Naive thymus-derived CD4-positive, alpha-beta T cell (primary cell): ENCODE data around the gene MFSD6. TPM values are rescaled to one million over a fixed set of nuclear protein-coding genes. Genes with fewer than 3 reads are reported as not detected.
"Not testable (repeated sequence)": the region's sequence is repeated elsewhere in the genome, so short reads cannot be mapped to it uniquely, and the experiment has no call there.

Source experiments
- ATAC-seq: fragments of 150-1000 bp; cut with Tn5 transposase; 2 replicates; pipeline ENCODE4 v1.10.0; 2021; ENCODE audit warnings: mild to moderate bottlenecking, moderate library complexity
- CTCF ChIA-PET: fragments of 350-600 bp; sonication (Branson Sonifier 250); formaldehyde crosslinking; loops from one replicate; lab custom pipeline; 2021; ENCODE audit warnings: antibody characterized with exemption; lab: Charles Lee
- POLR2A ChIA-PET: fragments of 350-600 bp; sonication (Branson Sonifier 250); formaldehyde crosslinking; loops from one replicate; lab custom pipeline; 2021; ENCODE audit warnings: antibody characterized with exemption, inconsistent platforms; lab: Charles Lee
- DNase-seq, 9 donors: peaks; one replicate each; pipeline versions ENCODE4 v3.0.0 to v3.0.0-alpha.2; 2020 to 2022; ENCODE audit warnings: mixed read lengths in 1 of 9
- H3K27ac ChIP-seq: one replicate; pipeline ENCODE4 v1.7.0; 2013; ENCODE audit warnings: mild to moderate bottlenecking, low read depth, low read length, moderate library complexity
- H3K27me3 ChIP-seq, 2 donors: one replicate each; pipeline ENCODE4 v1.7.0; 2013; ENCODE audit warnings: low read length in 2 of 2, mild to moderate bottlenecking in 2 of 2, moderate library complexity in 2 of 2; ENCODE audit not compliant: control insufficient read depth in 2 of 2, insufficient read depth in 2 of 2
- H3K36me3 ChIP-seq, 3 experiments: 1 replicate in 2 of 3; 2 replicates in 1 of 3; pipeline ENCODE4 v1.7.0; 2013; ENCODE audit warnings: low read length in 3 of 3, mild to moderate bottlenecking in 3 of 3, moderate library complexity in 1 of 3; ENCODE audit not compliant: insufficient read depth in 3 of 3, control insufficient read depth in 2 of 3
- H3K4me1 ChIP-seq, 2 donors: one replicate each; pipeline ENCODE4 v1.7.0; 2013; ENCODE audit warnings: low read length in 2 of 2, mild to moderate bottlenecking in 2 of 2, moderate library complexity in 1 of 2; ENCODE audit not compliant: control insufficient read depth in 2 of 2, insufficient read depth in 2 of 2
- H3K4me3 ChIP-seq: 2 replicates; pipeline ENCODE4 v1.7.0; 2013; ENCODE audit warnings: mild to moderate bottlenecking, low read length
- H3K9me3 ChIP-seq, 3 experiments: 1 replicate in 2 of 3; 2 replicates in 1 of 3; pipeline ENCODE4 v1.7.0; 2013; ENCODE audit warnings: low read length in 3 of 3; ENCODE audit not compliant: control insufficient read depth in 2 of 3
- H3K27ac Mint-ChIP-seq, 9 donors: one replicate each; pipeline ENCODE4 v1.8.0; 2020 to 2022; ENCODE audit warnings: mixed read lengths in 9 of 9, mild to moderate bottlenecking in 8 of 9, moderate library complexity in 5 of 9, inconsistent platforms in 2 of 9
- H3K27me3 Mint-ChIP-seq, 5 donors: one replicate each; pipeline ENCODE4 v1.8.0; 2021 to 2022; ENCODE audit warnings: mixed read lengths in 5 of 5, mild to moderate bottlenecking in 1 of 5
- H3K36me3 Mint-ChIP-seq, 5 donors: one replicate each; pipeline ENCODE4 v1.8.0; 2020 to 2022; ENCODE audit warnings: mixed read lengths in 5 of 5, mild to moderate bottlenecking in 3 of 5, inconsistent platforms in 1 of 5
- H3K4me1 Mint-ChIP-seq, 7 donors: one replicate each; pipeline ENCODE4 v1.8.0; 2020 to 2022; ENCODE audit warnings: mixed read lengths in 7 of 7, mild to moderate bottlenecking in 3 of 7, inconsistent platforms in 1 of 7
- H3K4me3 Mint-ChIP-seq, 10 donors: one replicate each; pipeline ENCODE4 v1.8.0; 2020 to 2022; ENCODE audit warnings: mild to moderate bottlenecking in 10 of 10, mixed read lengths in 10 of 10, moderate library complexity in 6 of 10, inconsistent platforms in 2 of 10
- H3K9me3 Mint-ChIP-seq, 11 donors: one replicate each; pipeline ENCODE4 v1.8.0; 2020 to 2022; ENCODE audit warnings: mixed read lengths in 11 of 11, mild to moderate bottlenecking in 4 of 11, inconsistent platforms in 1 of 11, moderate library complexity in 1 of 11
- intact Hi-C, 2 donors: fragments of 100-400 bp; cut with micrococcal nuclease; formaldehyde crosslinking; loops; one replicate each; pipeline ENCODE4 v1.15.1; 2023
- polyA plus RNA-seq, 2 donors: library from polyadenylated mRNA; unstranded; fragments of 300-500 nt; fragmentation: Illumina TruSeq; gene quantifications; one replicate each; pipeline ENCODE4 v1.2.3, GENCODE V29; 2021
- total RNA-seq, 6 experiments: library from RNA in 5 of 6; stranded (reverse) in 5 of 6; gene quantifications; 1 replicate in 5 of 6; 2 replicates in 1 of 6; pipeline ENCODE4 v1.2.3 and lab custom pipeline; 2021 to 2026

The MFSD6 gene
- 10 to 100 TPM; 35.8 to 49.3 (median 44.7) TPM for total RNA-seq
- polyA plus RNA-seq: 10 to 100 TPM; 16.5 to 19.7 TPM
- total RNA-seq (lab: John Stamatoyannopoulos, UW): 70.3 reads per million, percentile 78 among the genes with 10 or more reads in this experiment

- peaks cover 21 to 44% (median 37%) of the 10 kb centered on the region in 7 donors for H3K4me1 Mint-ChIP-seq
- H3K9me3 ChIP-seq: no peaks in the 10 kb centered on the region
- peak within 1 kb of the TSS; percentile 76 for H3K4me3 ChIP-seq
- peaks cover 0 to 4% (median 0%) of the 10 kb centered on the region in 3 experiments for H3K36me3 ChIP-seq
- peak within 1 kb of the TSS; percentile 100 for H3K27ac ChIP-seq
- peaks cover 0 to under 1% (median 0%) of the 10 kb centered on the region in 5 donors for H3K36me3 Mint-ChIP-seq
- peaks cover 0 to 6% (median 0%) of the 10 kb centered on the region in 11 donors for H3K9me3 Mint-ChIP-seq
- DNase-seq: peak in 6 of 9 donors; percentile 60 to 88 (median 78)
- intact Hi-C loops: loop anchor here (1.0 to 5.0 kb wide), 22 partner anchors 25 to 1269 kb away; partner anchors contain the start of genes ASNSD1 (in 2 of the 2), GLS (in 2 of the 2), HIBCH (in 2 of the 2) and NEMP2 (in 2 of the 2)
- peak; percentile 53 for ATAC-seq
- H3K27me3 Mint-ChIP-seq: no peaks in the 10 kb centered on the region
- H3K27me3 ChIP-seq: no peaks in the 10 kb centered on the region
- peak within 1 kb of the TSS; percentile 94 to 98 (median 98) for H3K27ac Mint-ChIP-seq
- CTCF ChIA-PET: interaction anchor here (0.6 to 1.2 kb wide), 4 partner anchors 24 to 241 kb away, joined by 3 to 5 read pairs (median 3); partner anchors contain the start of gene NAB1
- H3K4me3 Mint-ChIP-seq: peak within 1 kb of the TSS; percentile 87 to 95 (median 93)
- H3K4me1 ChIP-seq: peaks cover 28 to 33% of the 10 kb centered on the region in 2 donors
- POLR2A ChIA-PET: interaction anchor here (0.6 to 5.2 kb wide), 31 partner anchors 8 to 1270 kb away, joined by 3 to 50 read pairs (median 4); partner anchors contain the start of genes GLS, NABP1, NEMP2 and SLC40A1
These were observed at the start of gene MFSD6 for GRCh38 chr2:190407662-190408537. MFSD6 (plus strand) TSS chr2:190408355; CDS start chr2:190436030, 27,675 bp downstream.

GRCh38 chr2:190358655-190359448 is 49.3 kb upstream of the MFSD6 start:
- not testable (repeated sequence) for H3K4me3 ChIP-seq, ATAC-seq, H3K27me3 ChIP-seq, DNase-seq, H3K27me3 Mint-ChIP-seq, H3K36me3 Mint-ChIP-seq, H3K27ac ChIP-seq, H3K9me3 ChIP-seq, H3K4me1 ChIP-seq, H3K9me3 Mint-ChIP-seq, H3K36me3 ChIP-seq
- peak overlapping the region in 8 of 9 donors; percentile 55 to 97 (median 93) for H3K27ac Mint-ChIP-seq
- peak overlapping the region in 8 of 10 donors; percentile 42 to 99 (median 93) for H3K4me3 Mint-ChIP-seq
- ChIA-PET POLR2A (interaction anchor here (0.6 to 1.6 kb wide), 4 partner anchors 9 to 927 kb away, joined by 3 to 5 read pairs (median 3); no protein-coding TSS in a partner anchor), CTCF (interaction anchor here (0.6 to 1.2 kb wide), 5 partner anchors 9 to 230 kb away, joined by 3 to 5 read pairs (median 3); no protein-coding TSS in a partner anchor)
- H3K4me1 Mint-ChIP-seq: peaks cover 10 to 39% (median 26%) of the 10 kb centered on the region in 7 donors
- intact Hi-C loops: loop anchor here in 1 of 2 donors (2.0 to 5.0 kb wide), 2 partner anchors 14 to 272 kb away; no protein-coding TSS in a partner anchor

GRCh38 chr2:190360561-190360960 is 47.6 kb upstream of the MFSD6 start:
- H3K36me3 ChIP-seq: no peaks in the 10 kb centered on the region
- DNase-seq (no peak), ATAC-seq (no peak)
- POLR2A ChIA-PET: interaction anchor here (0.7 to 2.6 kb wide), 7 partner anchors 14 to 702 kb away, joined by 3 to 8 read pairs (median 4); partner anchors contain the start of gene INPP1
- CTCF ChIA-PET: interaction anchor here (1.2 to 2.1 kb wide), 3 partner anchors 10 to 41 kb away, joined by 3 to 4 read pairs (median 4); partner anchors contain the start of gene HIBCH
- H3K4me3 ChIP-seq: peak overlapping the region; percentile 61
- H3K9me3 Mint-ChIP-seq: no peaks in the 10 kb centered on the region
- no peaks in the 10 kb centered on the region for H3K27me3 Mint-ChIP-seq
- peak overlapping the region; percentile 42 to 97 (median 94) for H3K27ac Mint-ChIP-seq
- H3K4me1 Mint-ChIP-seq: peaks cover 10 to 39% (median 26%) of the 10 kb centered on the region in 7 donors
- peak overlapping the region; percentile 56 to 99 (median 92) for H3K4me3 Mint-ChIP-seq
- H3K9me3 ChIP-seq: no peaks in the 10 kb centered on the region
- H3K4me1 ChIP-seq: peaks cover 0 to 3% of the 10 kb centered on the region in 2 donors
- intact Hi-C loops: loop anchor here (1.0 to 5.0 kb wide), 5 partner anchors 12 to 918 kb away; partner anchors contain the start of genes HIBCH (in 2 of the 2) and WDR75 (in 1 of the 2)
- H3K36me3 Mint-ChIP-seq: peaks cover 0 to 5% (median 4%) of the 10 kb centered on the region in 5 donors
- no peaks in the 10 kb centered on the region for H3K27me3 ChIP-seq
- H3K27ac ChIP-seq: peak overlapping the region; percentile 71

GRCh38 chr2:190360965-190361364 is 47.2 kb upstream of the MFSD6 start:
- Mint-ChIP-seq H3K4me1 (peaks cover 10 to 39% (median 26%) of the 10 kb centered on the region in 7 donors), H3K36me3 (peaks cover 0 to 5% (median 4%) of the 10 kb centered on the region in 5 donors), H3K4me3 (peak overlapping the region in 6 of 10 donors; percentile 39 to 99 (median 93)), H3K27me3 (no peaks in the 10 kb centered on the region), H3K9me3 (no peaks in the 10 kb centered on the region), H3K27ac (peak overlapping the region in 5 of 9 donors; percentile 85 to 97 (median 94))
- no peak for DNase-seq
- no peaks in the 10 kb centered on the region for H3K27me3 ChIP-seq
- H3K4me1 ChIP-seq: peaks cover 0 to 3% of the 10 kb centered on the region in 2 donors
- H3K9me3 ChIP-seq: no peaks in the 10 kb centered on the region
- ChIA-PET POLR2A (interaction anchor here (0.9 to 2.6 kb wide), 2 partner anchors 46 to 102 kb away, joined by 3 to 8 read pairs; no protein-coding TSS in a partner anchor), CTCF (interaction anchor here (1.4 to 2.1 kb wide), 2 partner anchors 9 to 42 kb away, joined by 4 read pairs; partner anchors contain the start of gene HIBCH)
- peak overlapping the region; percentile 61 for H3K4me3 ChIP-seq
- H3K27ac ChIP-seq: peak overlapping the region; percentile 71
- intact Hi-C loops: loop anchor here (1.0 to 5.0 kb wide), 5 partner anchors 11 to 919 kb away; partner anchors contain the start of genes HIBCH (in 2 of the 2) and WDR75 (in 1 of the 2)
- no peak for ATAC-seq
- no peaks in the 10 kb centered on the region for H3K36me3 ChIP-seq

GRCh38 chr2:190361572-190361971 is 46.6 kb upstream of the MFSD6 start:
- Histone ChIP-seq H3K9me3 (no peaks in the 10 kb centered on the region), H3K27me3 (no peaks in the 10 kb centered on the region), H3K4me1 (peaks cover 0 to 3% of the 10 kb centered on the region in 2 donors), H3K27ac (no peak overlapping the region), H3K4me3 (no peak overlapping the region), H3K36me3 (no peaks in the 10 kb centered on the region)
- DNase-seq: no peak
- intact Hi-C loops: loop anchor here in 1 of 2 donors (2.0 to 5.0 kb wide), 2 partner anchors 17 to 919 kb away; partner anchors contain the start of gene WDR75
- Mint-ChIP-seq H3K9me3 (no peaks in the 10 kb centered on the region), H3K27ac (no peak overlapping the region), H3K4me1 (peaks cover 10 to 39% (median 26%) of the 10 kb centered on the region in 7 donors), H3K36me3 (peaks cover 0 to 5% (median 4%) of the 10 kb centered on the region in 5 donors), H3K4me3 (peak overlapping the region in 2 of 10 donors; percentile 9 to 49), H3K27me3 (no peaks in the 10 kb centered on the region)
- CTCF ChIA-PET: interaction anchor here (2.1 kb wide), 1 partner anchor 9 kb away, joined by 4 read pairs; no protein-coding TSS in a partner anchor
- POLR2A ChIA-PET: interaction anchor here (2.6 kb wide), 1 partner anchor 46 kb away, joined by 8 read pairs; no protein-coding TSS in a partner anchor
- ATAC-seq: no peak
